HTR-8/SVneo (cell line): Measurements from ENCODE around the gene DTL.
A peak's percentile ranks its signal among the peaks of the same experiment; 100 is the strongest.

Source experiments
- DNase-seq: peaks from one replicate; pipeline ENCODE4 v3.0.0; 2011; ENCODE audit warnings: low spot score, mixed read lengths; ENCODE audit not compliant: insufficient read length
- FAIRE-seq: peaks from 2 replicates; lab custom pipeline; 2011; peaks lifted over from hg19 to GRCh38; lab: Jason Lieb, UNC

DTL gene

GRCh38 chr1:212089560-212090163 lies 54.1 kb downstream of the DTL start:
- FAIRE-seq (no peak), DNase-seq (no peak)

- DNase-seq, result no peak
- FAIRE-seq, result no peak
These were observed 56.0 kb downstream of the DTL start for GRCh38 chr1:212091438-212092121.

GRCh38 chr1:212097360-212097759 lies 61.8 kb downstream of the DTL start:
- DNase-seq (no peak), FAIRE-seq (no peak)

- FAIRE-seq (peak; percentile 20), DNase-seq (no peak)
These were observed 62.8 kb downstream of the DTL start for GRCh38 chr1:212098310-212098709.

DNA sequence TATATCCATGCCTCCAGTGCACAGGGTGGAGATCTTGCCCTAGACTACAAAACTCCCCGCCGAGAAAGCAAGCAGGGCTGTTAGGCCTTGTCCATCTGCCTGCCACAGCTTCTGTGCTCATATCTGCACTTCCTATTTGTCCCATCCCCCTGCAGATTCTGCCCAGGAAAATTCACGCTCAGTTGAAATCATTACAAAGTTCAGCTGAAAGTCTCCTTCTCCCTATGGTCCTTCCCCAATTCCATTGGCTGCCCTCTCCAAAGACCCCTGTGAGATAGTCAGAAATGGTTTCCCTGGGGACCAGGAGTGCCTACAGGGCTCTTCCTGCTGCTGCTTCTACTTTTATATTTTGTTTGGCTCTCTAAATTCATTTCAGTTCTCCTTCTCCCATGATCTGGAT lies 63.2 kb downstream of the DTL start:
- no peak for FAIRE-seq

GRCh38 chr1:212101251-212101650 lies 65.7 kb downstream of the DTL start:
- no peak for DNase-seq
- FAIRE-seq, result no peak

More for the DNA sequence above, 63.2 kb downstream of the DTL start:
- DNase-seq, result no peak

- DNase-seq (no peak), FAIRE-seq (no peak)
These were observed 66.2 kb downstream of the DTL start for GRCh38 chr1:212101735-212102134.

- no peak for DNase-seq
These were observed 69.2 kb downstream of the DTL start for GRCh38 chr1:212104586-212105325.

DNA sequence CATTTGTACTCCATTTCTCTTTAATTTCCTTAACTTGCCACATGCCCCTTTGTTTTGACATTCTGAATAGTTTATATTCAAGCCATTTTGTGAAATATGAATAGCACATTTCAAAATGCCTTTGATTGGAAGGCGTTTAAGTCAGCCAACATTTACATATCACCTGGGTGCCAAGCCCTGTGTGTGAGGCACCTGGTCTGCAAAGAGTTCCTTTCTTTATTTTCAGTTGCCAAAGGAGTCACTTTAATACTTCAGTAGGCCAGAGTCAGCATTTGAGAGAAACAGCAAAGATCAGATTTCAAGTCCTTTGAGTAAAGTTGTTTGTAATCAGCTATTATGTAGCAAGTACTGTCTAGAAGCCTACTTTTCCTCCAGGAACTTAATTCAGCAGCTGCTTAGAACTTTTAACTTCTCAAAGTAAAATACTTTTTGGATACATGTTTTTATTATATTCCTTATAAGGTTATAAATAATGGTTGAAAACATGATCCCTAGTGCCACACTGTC lies 70.8 kb downstream of the DTL start:
- FAIRE-seq (no peak), DNase-seq (no peak)

More at GRCh38 chr1:212104586-212105325, 69.2 kb downstream of the DTL start:
- no peak for FAIRE-seq

- FAIRE-seq (no peak), DNase-seq (no peak)
These were observed 71.9 kb downstream of the DTL start for GRCh38 chr1:212107481-212107880.

DNA sequence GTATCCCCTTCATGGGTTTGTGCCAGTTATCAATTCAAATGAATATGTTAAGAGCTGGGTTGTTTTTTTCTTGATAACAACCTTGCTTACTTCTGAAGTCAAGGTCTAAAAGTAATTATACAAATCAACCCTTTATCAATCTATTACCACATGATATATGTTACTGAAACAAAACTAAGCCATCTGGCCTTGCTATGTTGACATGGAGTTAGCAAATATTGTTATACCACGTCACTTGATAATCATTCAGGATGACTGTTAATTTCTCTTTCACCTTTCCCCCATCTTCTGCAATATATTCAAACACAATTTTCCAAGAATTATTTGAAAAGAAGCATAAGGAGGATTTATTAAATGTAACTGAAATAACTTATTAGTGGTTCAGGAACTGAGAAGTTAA lies 72.6 kb downstream of the DTL start:
- no peak for DNase-seq
- FAIRE-seq, result no peak

DNA sequence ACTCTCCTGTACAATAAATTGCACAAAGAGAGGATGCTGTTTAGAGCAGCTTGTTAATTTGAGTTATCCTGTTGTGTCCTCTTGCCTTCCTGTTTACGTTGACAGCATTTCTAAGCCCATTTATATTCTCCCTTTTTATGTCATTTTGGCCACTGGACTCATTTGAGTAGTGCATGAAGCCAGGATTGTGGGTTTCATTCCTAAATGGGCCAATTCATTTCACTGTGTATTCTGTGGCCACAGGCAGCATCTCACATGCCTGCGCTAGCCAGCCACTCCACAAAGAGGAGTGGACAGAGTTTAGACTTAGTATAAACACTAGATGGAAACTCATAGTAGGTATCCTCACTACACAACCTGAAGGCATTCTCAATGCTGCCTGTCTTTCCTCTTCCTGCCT lies 73.4 kb downstream of the DTL start:
- peak; percentile 13 for FAIRE-seq
- no peak for DNase-seq

- no peak for FAIRE-seq
- DNase-seq, result no peak
These were observed 74.2 kb downstream of the DTL start for GRCh38 chr1:212109728-212110127.

DNA sequence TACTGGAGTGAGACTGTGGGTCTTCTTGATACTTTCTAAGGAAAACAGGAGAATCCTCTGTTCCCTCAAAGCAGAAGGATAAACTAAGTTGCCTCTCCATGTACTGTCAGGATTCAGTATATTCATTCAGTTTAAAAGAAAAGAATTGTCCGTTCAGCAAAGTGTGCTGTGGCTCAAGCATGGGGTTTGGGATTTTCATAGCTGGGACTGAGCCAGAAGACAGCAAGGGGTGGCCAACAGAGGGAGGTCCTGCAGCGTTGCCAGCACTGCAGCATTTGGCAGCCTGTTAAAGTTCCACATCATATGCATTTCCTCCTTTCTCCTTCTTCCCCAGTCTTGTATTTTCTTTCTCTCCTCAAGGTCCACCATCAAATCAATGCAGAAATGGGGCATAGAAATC lies 75.1 kb downstream of the DTL start:
- FAIRE-seq (no peak), DNase-seq (no peak)

DNA sequence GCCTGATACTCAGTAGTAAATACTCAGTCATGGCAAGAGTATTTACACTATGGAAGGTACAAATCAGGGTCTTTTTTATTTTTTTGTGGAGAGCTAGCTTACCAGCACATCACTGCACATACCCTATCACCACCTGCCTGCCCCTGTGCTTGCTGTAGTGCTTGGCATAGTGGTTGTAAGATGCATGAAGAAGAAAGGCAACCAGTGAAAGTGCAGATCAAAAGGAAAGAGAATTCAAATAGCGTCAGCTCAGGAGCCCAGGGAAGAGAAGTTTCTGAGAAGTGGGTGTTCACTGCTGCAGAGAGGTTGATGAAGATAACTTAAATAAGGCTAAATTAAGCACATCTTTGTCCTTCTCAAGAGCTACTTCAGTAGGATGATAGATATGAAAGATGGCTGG lies 76.0 kb downstream of the DTL start:
- DNase-seq (no peak), FAIRE-seq (no peak)

DNA sequence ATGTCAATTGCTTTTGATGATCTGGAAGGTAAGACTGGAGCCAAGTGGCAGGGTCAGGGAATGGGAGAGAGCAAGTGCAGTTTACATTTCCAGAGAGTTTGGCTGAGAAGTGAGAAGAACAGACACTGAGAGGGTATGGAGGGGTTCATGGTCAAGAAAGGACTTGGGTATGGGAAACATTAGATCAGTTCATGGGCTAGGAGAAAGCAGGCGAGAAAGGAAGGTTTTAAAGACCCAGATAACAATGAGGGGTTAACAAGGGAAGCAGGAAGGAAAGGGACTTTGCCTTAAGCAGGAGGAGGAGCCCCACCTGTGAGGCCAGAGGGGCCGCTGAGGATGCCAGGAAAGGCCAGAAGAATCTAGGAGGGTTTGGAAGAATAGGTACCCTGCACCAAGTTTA lies 78.2 kb downstream of the DTL start:
- DNase-seq, result no peak
- FAIRE-seq, result no peak

DNA sequence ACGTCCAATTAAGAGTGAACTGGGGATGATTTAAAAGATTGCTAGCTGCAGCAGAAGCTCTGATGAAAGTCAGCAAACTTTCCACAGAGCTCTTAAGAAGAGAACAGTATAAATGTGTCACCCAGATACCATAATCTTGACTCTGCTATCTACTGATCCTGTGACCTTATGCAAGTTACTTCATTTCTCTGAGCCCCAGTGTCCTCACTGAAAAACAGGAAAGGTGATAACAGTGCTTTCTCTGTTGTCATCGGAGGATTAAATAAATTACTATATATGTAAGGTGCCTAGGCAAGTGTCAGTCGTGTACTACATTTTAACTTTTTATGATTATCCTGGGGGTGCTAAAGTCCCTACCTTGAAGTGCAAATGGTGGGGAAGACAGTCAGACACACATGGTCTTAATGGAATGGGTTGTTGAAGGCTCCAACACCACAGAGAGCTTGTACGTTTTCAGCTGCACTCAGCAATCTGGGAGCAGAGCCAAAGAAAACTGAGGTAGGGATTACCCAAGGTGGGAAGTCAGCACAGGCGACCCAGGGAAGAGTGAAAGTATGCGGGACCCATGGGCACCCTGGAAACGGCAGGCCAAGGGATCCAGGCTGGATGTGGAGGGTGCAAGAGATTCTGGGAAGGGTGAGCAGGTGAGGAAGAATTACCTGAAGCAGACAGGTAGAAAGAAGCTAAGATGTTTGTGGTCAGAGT lies 82.8 kb downstream of the DTL start:
- DNase-seq, result no peak
- no peak for FAIRE-seq

- FAIRE-seq (no peak), DNase-seq (no peak)
These were observed 83.3 kb downstream of the DTL start for GRCh38 chr1:212118872-212119260.

DNA sequence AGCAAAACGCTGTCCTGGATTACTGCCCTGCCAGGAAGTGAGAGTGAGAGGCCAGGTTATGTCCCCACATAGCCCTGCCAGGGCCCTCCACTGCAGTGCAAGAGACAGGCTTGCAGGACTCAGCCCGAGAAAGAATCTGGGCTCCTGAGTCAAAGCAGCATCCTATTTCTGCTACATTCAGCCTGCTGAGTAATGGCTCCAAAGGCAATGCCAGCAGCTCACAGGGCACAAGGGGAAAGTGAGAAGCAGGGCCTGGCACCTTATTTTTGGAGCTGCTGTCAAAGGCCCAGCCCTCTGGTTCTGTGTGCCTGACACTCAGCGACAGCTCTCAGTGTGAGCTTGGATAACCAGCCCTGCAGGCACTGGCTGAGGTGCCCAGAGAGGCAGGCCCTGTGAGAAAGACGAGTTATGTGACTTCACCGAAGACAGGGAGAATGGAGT lies 83.9 kb downstream of the DTL start:
- no peak for FAIRE-seq
- no peak for DNase-seq

- DNase-seq (no peak), FAIRE-seq (no peak)
These were observed 84.3 kb downstream of the DTL start for GRCh38 chr1:212119863-212120262.

DNA sequence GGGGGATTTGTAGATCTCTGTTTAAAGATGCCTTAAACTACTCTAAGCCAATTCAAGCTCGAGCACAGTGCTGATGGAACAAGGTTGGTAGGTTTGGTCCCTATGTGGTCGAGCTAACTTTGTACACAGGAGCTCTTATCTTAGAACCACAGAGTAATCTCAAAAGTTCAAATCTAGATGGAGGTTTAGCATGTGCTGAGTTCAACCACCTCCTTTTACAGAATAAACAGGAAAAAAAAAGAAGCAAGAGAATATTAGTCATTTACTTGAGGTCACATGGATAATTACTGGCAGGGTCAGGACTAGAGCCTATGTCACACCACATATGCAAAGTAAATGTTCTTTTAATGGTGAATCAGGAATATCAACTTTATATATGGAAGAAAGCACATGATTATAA lies 86.2 kb downstream of the DTL start:
- FAIRE-seq (no peak), DNase-seq (no peak)
